ENCODE results near the gene ADRM1.
A peak's percentile ranks its signal among the peaks of the same experiment; 100 is the strongest.

The ADRM1 gene

DNA sequence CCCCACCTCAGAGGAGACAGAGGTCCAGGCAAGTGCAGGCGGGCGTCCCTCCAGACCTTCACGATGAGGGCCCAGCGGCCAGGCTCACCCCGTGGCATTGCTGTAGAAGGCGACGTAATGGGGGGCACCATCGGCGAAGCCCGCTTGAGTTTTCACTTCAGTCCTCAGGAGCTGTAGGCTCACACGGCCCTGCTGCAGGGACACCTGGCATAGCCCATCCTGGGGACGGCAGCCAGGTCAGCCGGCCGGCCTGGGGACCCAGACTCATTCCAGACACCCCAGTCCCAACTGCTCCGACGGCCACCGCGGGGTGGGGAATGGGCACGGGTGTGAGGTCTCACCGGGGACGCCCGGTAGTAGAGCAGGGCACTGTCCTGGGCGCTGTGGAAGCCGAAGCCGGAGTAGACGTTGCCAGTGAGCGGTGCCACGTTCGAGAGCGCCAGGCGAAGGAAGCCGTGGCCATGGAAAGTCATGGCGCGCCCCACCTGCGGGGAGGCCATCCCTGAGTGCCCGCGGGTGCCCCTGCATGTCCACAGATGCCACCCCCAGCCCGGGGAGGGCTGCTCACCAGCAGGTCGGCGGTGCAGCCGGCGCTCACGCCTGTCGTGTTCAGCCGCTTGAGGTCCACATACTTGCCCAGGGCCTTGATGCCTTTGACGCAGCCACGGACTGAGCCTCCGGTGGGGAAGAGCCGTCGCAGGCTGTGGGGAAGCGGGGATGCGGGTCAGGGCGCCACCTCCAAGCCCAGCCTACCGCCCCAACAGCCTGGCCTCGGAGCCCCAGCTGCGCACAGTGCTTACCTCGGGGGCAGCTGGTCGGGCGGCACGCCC lies 9.2 kb downstream of the ADRM1 start:
- DNase-seq (ENCODE audit: low read depth), result no peak

DNA sequence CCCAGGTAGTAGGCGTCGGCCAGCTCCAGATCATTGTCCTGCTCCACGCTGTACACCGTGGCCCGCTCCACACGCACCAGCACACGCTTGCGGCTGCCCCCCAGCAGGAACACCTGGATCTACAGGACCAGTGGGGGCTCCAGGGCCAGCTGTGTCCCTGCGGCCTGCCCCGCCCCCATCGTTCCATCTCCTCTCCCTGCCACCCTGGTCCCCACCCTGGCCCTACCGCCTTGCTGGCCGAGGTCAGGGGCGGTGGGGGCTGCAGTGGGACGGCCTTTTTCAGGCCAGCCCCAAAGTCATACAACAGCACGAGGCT lies 9.8 kb downstream of the ADRM1 start:
- no peak for DNase-seq (ENCODE audit: low read depth)

DNA sequence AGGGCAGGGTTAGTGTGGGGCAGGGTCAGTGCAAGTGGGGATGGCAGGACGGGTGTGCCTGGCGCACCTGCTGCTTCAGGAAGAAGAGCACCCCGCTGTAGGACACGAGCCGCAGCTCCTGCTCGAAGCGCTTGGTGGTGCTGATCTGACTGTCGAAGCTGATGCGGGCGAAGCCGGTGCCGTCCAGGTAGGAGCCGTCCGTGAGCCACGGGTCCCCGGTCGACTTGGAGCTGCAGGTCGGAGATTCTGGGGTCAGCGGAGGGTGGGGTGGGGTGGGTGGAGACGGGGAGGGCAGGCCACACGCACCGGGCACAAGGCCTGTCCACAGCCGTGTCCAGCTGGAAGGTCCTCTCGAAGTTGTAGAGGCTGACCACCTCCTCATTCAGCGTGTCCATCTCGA lies 10.2 kb downstream of the ADRM1 start:
- DNase-seq (ENCODE audit: low read depth), result no peak

- DNase-seq (ENCODE audit: low read depth), result no peak
Measured at GRCh38 chr20:62313460-62314338, 10.9 kb downstream of the ADRM1 start.

DNA sequence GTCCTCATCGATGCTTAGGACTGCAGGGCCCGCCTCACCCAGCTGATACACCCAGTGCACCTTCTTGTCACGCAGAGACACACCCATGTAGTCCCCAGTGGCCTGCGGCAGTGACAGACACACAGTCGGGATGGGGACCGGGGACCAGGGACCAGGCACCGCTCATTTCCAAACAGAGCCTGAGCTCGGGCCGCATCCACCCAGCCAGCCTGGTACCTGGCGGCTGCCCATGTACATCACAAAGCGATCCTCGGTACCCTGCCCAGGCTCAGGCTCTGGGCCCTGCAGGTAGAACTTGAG lies 11.5 kb downstream of the ADRM1 start:
- DNase-seq (ENCODE audit: low read depth), result no peak

DNA sequence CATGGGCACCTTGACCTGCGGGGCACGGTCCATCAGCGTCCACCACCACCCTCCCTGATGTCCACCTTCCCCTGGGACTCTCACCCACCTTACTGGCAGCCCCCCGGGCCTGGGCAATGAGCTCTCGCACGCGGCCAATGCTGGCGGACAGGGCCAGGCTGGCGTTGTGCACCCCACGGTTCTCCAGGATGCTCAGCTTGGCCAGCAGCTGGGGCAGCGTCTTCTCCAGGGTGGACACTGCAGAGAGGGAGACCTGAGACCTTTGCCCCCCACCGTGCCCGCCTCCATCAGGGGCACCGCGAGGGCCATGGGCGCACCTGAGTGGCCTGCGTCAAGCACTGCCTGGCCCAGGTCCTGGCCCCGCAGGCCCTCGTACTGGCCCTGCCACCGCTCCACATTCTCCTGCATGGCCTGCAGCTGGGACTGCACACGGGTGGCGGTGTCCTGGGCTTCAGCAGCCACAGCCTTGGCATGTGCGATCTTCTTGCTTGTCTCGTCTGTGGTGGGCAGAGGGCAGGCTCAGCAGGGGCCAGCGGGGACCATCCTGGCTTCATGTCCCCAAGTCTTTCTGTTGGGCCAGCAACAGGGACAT lies 12.0 kb downstream of the ADRM1 start:
- DNase-seq (ENCODE audit: low read depth), result no peak

DNA sequence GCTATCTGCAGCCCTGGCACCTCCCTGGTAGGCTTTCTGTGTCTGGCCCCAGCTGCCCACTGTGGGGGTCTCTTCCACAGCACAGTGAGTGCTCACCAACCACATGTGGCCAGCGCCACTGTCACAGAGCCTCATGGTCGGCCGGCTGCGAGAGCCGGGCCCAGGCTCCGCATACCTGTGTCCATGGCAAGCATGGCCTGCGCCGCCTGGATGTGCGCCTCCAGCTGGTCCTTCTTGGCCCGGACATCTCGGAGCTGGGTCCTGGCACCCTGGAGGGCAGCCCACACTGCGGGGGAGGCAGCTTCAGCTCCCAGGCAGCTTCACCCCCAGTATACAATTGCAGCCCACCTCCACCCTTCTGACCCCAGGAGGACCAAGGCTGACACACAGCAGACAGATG lies 13.0 kb downstream of the ADRM1 start:
- DNase-seq (ENCODE audit: low read depth), result no peak

GRCh38 chr20:62316331-62317166 lies 13.8 kb downstream of the ADRM1 start:
- no peak for DNase-seq (ENCODE audit: low read depth)

DNA sequence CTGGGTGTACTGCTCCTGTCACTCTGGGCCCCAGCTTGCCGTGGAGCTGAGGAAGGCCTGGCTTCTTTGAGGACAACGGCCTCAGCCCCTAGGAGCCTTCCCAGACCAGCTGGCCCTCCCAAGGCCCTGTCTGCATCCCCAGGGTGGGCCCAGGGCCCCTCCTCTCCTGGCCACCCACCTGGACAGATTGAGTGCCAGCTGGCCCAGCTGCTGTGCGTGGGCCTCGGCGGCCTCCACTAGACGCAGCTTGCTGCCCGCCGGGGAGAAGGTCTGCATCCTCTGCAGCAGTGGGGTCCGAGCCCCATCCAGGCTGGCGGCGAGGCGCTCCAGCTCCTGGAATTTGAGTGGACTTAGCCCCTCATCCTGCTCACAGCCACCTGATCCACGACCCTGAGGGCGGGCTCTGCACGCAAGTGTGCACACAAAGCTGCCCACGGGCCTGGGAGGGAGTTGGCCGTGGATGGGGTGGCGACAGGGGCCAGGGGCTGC lies 14.4 kb downstream of the ADRM1 start:
- DNase-seq (ENCODE audit: low read depth), result no peak

GRCh38 chr20:62318400-62319345 lies 15.9 kb downstream of the ADRM1 start:
- DNase-seq (ENCODE audit: low read depth), result no peak

- DNase-seq (ENCODE audit: low read depth), result no peak
Measured at GRCh38 chr20:62319346-62319909, 16.6 kb downstream of the ADRM1 start.

- DNase-seq (ENCODE audit: low read depth), result peak; percentile 49
Measured at GRCh38 chr20:62320581-62321354, 18.0 kb downstream of the ADRM1 start.

GRCh38 chr20:62321521-62321948 lies 18.7 kb downstream of the ADRM1 start:
- DNase-seq (ENCODE audit: low read depth), result peak; percentile 65

- no peak for DNase-seq (ENCODE audit: low read depth)
Measured at GRCh38 chr20:62321975-62322374, 19.2 kb downstream of the ADRM1 start.

DNA sequence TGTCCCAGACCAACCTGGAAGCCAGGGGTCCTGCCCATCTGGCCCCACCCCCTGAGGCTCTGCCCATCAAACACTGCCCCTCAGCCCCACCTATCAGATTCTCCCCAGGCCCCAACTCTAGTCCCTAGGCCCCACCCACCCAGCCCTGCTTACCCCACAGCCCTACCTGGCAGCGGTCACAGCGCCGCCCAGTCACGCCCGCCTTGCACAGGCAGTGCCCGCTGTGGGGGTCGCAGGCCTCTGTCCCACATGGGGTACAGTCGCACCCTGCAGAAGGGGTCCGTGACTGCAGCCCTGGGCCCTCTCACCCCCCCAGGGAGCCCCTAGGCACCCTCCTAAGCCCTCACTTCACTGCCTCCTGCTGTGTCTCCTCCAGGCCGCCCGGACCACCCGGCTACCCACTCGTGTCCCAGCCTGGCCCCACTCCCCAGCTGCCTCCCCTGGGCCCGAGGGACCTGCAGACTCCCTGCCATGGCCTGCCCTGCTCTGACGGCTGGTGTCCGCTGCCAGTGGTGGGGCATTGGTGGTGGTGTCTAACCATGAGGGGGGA lies 19.8 kb downstream of the ADRM1 start:
- no peak for DNase-seq (ENCODE audit: low read depth)

DNA sequence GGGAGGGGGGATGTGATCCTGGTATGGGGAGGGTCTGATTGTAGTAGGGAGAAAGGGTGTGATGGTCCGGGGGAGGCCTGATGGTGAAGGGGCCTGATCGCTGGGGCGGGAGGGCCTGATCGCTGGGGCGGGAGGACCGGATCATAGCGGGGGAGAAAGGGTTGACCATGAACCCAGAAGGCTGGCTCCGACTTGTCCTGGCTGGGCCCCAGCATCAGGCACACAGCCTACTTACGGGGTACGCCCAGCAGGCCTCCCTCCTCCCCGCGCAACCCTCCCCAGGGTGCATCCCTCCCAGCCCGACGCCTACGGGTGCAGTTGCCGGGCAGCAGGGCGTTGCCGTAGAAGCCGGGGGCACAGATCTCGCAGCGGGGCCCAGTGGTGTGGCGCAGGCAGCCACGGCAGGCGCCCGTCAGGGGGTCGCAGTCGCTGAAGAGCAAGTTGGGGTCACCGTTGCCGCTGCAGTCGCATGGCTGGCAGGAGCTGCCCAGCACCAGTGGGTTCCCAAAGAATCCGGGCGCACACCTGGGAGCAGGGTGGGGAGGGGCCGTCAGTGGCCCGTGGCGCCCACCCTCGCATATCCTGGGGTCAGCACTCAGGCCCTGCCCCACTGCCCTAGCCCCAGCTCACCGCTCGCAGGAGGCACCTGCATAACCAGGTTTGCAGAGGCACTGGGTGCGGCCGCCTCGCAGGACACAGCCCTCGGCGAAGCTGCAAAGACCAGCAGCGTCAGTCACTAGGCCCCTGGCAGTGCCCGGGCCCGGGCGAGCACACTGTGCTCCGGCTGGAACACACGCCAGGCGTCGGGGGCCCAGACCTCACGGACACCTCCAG lies 20.6 kb downstream of the ADRM1 start:
- DNase-seq (ENCODE audit: low read depth), result no peak

- DNase-seq (ENCODE audit: low read depth), result no peak
Measured at GRCh38 chr20:62323980-62324906, 21.4 kb downstream of the ADRM1 start.

Measured in CMK (cell line).